Stimulated activated CD8-positive, alpha-beta memory T cell treated with anti-CD3 and anti-CD28 coated beads, Interleukin-12 subunit alpha, Interleukin-12 subunit beta, amount 100 ng/mL, for 4 hours (primary cell): Measurements from ENCODE around the gene CDCA7L.

ENCODE experiments used
- DNase-seq: peaks from one replicate; pipeline ENCODE4 v3.0.0-alpha.2; 2020; ENCODE audit warnings: low read depth

The CDCA7L gene, protein sequence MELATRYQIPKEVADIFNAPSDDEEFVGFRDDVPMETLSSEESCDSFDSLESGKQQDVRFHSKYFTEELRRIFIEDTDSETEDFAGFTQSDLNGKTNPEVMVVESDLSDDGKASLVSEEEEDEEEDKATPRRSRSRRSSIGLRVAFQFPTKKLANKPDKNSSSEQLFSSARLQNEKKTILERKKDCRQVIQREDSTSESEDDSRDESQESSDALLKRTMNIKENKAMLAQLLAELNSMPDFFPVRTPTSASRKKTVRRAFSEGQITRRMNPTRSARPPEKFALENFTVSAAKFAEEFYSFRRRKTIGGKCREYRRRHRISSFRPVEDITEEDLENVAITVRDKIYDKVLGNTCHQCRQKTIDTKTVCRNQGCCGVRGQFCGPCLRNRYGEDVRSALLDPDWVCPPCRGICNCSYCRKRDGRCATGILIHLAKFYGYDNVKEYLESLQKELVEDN

GRCh38 chr7:21945454-21946221, at the start of gene CDCA7L:
Gene CDCA7L, minus strand, starts transcription at chr7:21945899. Its CDS starts 95 bp downstream, at chr7:21945804.
- peak; percentile 33 for DNase-seq

DNA sequence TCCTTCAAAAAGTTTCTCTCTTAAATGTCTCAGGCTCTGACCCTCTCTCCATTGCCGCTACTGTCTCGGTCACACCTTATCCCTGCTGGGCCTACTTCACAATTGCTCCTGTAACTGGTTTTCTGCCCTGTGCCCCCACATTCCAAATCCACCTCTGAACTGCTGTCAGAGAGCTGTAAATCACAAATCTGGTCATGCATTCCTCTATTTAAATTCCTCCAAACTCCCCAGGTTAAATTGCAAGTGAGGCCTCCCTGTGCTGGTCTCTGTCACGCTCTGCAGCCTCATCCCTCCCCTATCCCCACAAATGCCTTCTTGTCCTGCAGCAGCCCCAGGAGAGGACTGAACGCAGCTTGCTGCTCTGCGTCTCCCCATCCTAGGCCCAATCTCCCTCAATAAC, 40.4 kb upstream of the CDCA7L start:
- no peak for DNase-seq

- DNase-seq: no peak
Observed at GRCh38 chr7:21984042-21984441, 38.3 kb upstream of the CDCA7L start.

DNA sequence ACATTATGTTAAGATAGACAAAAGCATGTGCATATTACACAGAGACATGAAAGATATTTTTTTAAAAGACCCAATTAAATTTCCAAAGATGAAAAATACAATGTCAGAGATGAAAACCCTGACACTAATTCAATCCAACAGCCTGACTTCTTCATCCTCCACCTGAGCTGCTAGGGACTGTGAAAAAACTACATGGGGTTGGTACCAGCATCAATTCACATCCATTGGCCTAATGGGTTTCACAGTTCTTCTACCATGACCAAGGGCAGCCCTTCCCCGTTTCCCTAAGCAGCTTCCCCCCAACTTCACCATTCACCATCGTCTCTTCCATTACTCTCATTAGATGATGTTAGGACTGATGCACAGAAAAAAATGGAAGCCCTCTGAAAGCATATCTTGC, 37.4 kb upstream of the CDCA7L start:
- no peak for DNase-seq

DNA sequence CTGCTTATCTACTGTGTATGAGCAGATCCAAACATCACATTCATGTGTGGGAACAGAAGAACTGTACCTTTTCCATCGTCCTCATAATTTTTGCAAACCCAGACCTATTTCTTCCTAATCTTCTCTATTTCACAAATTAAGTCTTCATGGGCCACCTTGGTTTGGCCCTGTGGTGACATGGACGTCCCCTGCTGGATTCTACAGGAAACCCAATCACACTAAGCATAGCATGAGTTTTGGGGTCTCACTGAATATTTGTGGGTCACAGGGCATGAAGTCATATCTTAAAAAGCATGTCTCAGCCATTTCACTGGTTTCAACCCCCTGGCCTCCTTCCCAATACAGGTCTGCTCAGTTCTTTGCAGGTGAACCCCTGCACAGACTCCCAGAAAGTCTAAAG, 35.8 kb upstream of the CDCA7L start:
- no peak for DNase-seq

DNA sequence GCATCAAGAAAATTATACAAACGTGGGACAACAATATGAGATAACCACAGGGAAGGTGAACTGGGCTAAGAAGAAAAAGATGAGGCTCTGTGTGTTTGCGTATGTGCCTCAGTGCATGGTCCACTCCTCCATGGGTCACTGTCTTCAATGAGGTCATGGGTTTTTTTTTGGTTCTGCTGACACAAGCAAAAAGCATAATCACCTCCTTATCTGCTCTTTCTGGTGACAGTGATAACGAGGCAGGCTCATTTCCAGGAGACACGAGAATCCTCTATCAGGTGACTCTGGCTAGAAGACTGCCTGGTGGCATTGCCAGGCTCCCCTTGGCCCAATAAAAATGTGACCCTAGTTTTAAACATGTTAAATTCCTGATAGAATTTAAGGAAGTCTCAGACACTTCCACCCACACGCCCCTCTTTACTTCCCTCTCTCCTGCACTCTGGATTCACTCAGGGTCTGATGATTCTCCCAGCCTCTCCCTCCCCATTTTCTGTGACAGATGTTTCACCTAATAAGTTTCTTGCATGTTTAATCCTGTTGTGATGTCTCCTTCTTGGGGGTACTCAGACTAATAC, 35.3 kb upstream of the CDCA7L start:
- no peak for DNase-seq

DNA sequence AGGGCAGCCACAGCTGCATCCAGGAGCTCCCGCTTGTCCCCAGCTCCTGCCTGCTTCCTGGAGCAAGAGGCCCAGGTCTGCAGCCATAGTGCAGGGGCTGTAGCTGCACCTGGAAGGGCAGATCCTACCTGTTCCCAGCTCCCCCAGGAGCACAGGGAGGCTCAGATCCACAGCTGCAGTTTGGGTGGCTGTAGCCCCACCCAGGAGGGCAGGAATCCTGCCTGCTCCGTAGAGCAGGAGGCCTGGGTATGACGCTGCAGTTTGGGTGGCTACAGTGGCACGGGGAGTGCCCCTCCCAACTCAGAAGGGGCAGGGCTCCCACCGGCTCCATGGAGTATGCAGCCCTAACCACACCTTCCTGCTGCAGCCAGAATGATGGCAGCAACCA, 26.7 kb upstream of the CDCA7L start:
- DNase-seq: no peak

DNA sequence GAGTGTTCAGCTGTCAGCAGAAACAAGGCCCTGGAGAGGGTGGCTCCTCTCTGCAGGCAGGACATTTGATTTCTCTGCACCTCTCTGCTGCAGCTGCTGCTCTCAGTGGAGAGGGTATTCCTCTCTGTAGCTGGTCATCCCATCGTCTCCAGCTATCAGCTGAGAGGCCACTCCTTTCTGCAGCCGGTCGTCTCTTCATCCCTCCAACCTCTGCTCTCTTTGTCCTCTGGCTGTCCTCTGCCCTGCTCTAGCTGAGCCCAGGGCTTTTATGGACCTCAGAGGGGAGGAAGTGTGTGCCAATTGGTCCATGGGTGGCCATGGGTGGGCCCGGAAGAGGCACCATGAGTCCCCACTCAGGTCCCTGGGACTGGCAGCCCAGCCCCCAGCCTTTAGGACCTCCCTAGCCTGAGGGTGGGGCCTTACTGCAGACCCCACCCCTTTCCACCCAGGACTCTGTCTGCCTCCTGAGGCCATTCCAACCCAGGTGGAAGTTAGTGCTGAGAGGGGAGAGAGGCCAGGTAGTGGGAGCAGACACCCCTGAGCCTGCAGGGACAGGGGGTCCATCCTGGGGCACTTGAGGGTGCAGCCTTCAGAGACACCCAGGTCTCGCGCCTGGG, 26.2 kb upstream of the CDCA7L start:
- DNase-seq: no peak

DNA sequence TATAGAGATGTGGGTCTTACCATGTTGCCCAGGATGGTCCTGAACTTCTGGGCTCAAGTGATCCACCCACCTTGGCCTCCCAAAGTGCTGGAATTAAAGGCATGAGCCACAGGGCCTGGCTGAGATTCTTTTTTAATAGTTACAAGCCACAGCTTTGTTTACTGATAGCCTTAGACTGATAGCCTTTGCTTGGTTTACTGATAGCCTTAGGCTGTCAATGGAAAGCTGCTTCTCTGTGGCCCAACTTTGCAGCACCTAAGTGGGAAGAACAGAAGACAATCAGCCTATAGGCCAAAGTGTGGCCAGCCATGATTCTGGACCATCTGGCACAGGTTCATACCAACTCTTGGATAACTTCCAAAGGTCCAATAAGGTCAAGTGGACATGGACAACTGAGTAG, 24.1 kb upstream of the CDCA7L start:
- DNase-seq: no peak

GRCh38 chr7:21967598-21968003, 21.9 kb upstream of the CDCA7L start:
- no peak for DNase-seq

DNA sequence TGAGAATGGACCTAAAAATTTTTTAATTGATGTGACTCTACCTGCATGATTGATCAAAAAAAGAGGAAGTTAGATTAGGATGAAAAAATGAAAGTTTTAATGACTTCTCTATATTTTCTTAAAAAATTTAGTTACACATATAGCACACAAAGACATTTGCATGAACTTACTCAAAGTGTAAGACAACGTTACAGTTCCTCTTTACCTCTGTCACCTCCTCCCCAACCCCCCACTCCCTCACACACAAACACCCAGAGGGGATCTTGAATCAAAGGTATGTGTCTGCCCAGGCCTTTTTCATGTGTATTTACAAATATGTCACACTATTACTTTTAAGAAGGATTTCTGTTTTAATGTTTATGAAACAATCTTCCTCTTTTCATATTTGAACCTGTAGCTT, 20.6 kb upstream of the CDCA7L start:
- no peak for DNase-seq

DNA sequence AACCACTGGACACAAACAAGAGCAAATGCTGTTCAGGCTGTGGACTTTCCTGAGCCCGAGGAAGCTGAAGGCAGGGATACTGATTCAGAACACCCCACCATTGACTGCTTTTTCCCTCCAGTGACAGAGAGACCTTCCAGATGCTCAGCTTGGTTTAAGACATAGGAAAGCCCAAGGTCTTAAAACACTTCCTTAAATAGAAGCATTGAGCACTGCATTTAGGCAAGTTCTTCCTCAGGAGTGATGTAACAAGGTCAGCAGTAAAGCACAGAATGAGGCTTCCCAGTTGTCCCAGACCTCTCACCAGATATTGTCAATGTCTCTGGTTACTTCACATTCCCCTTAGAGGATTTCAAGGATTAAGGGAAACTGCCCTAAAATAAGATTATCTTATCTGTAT, 19.6 kb upstream of the CDCA7L start:
- no peak for DNase-seq

DNA sequence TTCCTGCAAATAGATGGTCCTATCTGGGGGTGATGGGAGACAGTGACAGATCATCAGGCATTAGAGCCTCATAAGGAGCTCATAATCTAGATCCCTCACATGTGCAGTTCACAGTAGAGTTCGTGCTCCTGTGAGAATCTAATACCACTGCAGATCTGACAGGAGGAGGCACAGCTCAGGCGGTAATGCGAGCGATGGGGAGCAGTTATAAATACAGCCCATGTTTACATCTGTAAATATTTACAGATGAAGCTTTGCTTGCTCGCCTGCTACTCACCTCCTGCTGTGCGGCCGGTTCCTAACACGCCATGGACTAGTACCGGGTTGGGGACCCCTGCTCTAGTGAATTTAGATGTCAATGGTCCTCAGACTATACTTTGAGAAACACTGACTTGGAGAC, 17.0 kb upstream of the CDCA7L start:
- no peak for DNase-seq

DNA sequence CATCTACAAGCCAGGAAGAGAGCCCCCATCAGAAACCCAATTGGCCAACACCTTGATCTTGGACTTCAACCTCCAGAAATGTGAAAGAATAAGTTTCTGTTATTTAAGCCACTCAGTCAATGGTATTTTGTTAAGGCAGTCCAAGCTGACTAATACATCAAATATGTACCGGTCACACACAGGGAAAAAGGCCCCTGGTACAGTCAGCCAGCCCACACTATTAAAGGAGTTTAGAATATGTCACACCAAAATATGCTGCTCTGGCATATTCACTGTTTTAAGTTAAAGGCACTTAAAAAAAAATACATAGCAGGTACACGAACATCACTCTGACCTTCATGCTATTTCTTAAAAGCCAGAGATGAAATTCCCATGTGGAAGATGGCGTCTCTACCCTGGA, 15.2 kb upstream of the CDCA7L start:
- DNase-seq: no peak

GRCh38 chr7:21959387-21959776, 13.7 kb upstream of the CDCA7L start:
- DNase-seq: no peak

DNA sequence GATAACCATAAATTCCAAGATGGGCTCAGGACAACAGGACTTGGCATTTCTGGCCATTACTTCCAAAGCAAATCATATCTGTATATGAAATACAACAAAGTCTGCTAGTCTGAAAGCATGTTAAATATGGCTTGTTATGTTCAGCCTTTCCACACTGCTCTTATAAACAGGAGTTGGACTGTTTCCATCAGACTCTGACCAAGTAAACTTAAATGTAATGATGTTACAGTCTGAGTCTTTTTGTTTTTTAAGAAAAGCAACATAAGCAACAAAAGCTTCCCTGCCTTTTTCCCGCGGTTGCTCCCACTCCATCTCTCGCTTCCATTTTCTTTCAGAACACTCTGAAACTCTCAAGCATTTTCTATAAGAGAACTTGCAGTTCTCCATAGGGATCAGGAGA, 8.1 kb upstream of the CDCA7L start:
- DNase-seq: no peak

DNA sequence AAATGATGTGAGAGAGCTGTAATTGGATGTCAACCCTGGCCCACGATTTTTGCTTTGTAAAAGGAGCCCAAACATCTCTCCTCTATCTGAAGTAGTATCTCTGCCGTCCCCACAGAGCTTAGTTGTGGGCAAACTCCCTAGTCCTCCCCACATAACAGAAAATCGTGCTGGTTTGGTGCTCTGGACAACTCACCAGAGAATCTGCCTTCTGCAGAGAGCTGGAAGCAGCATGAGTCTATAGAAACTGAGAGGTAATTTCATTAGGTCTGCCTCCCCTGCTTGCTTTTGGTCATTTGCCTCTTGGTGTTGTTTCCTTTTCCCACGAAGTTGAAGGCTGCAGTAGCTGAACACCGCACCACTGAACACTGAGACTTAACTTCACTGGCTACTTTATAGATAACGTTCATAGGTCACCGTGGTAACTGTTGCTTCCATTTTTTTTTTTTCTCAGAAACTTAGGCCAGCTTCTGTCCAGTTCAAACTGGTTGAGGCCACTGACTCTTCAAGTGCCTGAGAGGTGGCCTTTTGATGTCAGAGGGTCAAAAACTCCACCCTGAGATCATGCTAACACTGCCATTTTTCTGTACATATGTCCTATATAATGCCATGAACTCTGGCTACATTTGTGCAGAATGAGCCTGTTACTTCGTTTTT, 3.3 kb upstream of the CDCA7L start:
- no peak for DNase-seq

DNA sequence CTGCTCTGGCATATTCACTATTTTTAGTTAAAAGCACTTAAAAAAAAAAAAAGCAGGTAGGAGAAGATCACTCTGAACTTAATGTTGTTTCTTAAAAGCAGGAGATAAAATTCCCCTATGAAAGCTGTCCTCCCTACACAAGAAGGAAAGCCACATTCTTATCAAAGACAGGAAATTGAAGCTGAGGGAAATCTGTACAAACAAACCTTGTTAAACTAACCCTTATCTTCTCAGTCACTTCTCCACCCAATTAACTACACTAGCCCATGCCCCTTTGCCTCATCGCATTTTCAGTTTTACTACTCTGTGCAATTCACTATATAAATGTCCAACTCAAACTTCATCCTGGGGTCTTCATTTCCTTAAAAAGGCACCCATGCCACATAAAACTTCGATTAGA, 2.7 kb upstream of the CDCA7L start:
- DNase-seq: no peak

DNA sequence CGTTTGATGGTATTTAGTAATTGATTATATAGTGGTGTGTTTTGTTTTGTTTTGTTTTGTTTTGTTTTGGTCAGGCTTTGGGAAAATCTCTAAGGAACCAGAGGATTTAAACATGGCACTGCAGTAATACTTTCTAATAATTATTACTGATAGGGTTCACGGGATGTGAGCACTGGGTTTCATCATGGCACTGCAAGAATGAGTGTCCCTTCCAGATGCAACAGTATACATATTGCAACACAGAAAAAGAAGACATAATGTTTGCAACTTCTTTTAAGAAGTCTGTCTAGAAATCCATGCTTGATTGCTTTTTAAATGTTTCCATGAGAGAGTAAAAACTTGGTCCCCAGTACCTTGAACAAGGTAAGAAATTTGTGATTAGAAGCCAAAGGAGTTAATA, 2.2 kb upstream of the CDCA7L start:
- no peak for DNase-seq

DNA sequence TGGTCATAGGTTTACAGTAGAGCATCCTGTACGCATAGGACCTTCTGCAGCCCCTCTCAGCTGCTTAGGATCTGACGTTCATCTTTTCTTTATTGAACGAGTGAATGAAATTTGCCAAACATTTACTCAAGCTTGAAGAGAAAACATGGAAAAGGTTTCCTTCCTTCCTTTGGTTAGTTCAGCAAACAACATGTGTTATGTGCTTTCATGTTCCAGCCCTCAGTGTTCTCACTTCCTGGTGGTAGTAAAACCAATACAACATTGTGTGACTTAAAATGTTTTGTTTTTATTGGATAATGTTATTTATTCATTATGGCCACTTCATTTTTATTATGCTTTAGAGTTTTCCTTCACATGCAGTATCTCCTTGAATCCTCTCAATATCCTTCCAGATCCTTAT, 1.4 kb upstream of the CDCA7L start:
- no peak for DNase-seq

DNA sequence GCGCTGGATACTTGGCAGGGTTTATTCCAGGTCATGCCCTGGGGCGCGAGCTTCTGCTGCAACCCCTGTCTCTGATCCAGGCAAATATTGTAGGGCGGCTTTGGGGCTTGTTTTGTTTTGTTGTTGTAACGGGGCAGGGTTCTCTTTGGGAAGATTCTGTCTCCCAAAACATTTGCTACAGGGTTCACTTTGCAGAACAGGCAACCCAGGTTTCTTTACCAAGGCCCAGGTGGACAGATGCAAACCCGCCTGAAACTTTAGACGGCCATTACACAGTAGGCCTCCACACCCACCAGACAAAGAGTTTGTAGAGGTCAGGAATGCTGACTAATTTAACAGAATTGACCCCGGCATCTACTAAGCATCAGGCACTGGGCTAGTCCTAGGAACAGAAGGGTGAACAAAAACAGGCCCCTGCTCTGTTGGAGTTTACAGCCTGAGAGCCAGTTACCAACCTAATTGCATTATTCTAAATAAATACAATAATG, 567 bp upstream of the CDCA7L start:
- no peak for DNase-seq
